CD4-positive, alpha-beta T cell treated with Interleukin-17A for 4 hours (primary cell): ENCODE data around the gene CEP43.
A peak's percentile ranks its signal among the peaks of the same experiment; 100 is the strongest.

Experiments used
- DNase-seq: peaks from one replicate; pipeline ENCODE4 v3.0.0-alpha.2; 2020; ENCODE audit warnings: mixed read lengths

CEP43 gene, protein sequence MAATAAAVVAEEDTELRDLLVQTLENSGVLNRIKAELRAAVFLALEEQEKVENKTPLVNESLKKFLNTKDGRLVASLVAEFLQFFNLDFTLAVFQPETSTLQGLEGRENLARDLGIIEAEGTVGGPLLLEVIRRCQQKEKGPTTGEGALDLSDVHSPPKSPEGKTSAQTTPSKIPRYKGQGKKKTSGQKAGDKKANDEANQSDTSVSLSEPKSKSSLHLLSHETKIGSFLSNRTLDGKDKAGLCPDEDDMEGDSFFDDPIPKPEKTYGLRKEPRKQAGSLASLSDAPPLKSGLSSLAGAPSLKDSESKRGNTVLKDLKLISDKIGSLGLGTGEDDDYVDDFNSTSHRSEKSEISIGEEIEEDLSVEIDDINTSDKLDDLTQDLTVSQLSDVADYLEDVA

DNA sequence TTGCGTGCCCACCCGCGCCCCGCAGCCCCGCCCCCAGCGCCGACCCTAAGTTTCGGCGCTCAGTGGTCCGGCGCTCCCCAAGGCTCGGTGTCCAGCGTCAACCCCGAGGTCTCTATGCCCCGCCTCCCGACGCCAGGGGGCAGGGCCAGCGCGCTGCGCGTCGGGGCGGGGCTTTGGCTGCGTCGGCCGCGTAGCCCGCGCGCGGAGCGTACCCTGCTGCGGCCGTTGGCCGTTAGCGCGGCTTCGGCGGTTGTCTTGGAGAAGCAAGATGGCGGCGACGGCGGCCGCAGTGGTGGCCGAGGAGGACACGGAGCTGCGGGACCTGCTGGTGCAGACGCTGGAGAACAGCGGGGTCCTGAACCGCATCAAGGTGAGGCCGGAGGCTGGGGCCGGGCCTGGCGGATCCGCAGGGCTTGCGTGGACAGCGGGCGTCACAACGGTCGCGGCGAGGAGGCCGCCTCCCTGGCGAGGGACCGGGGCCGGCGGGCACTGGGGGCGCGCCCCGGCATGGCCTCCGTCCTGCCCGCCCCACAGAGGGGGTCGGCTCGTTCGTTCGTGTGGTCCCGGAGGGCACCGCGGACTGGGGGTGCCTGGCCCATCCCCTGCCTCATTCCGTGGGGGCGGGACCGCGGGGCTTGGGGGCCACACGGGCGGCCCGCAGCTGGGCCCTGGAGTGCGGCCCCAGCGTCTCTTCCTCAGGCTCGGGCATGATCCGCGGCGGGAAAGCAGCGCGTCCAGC, at the start of gene CEP43:
Gene CEP43, plus strand, starts transcription at position 253 of the 739 bp plus-strand sequence. Its CDS starts 16 bp downstream, at position 269.
- peak; percentile 93 for DNase-seq

DNA sequence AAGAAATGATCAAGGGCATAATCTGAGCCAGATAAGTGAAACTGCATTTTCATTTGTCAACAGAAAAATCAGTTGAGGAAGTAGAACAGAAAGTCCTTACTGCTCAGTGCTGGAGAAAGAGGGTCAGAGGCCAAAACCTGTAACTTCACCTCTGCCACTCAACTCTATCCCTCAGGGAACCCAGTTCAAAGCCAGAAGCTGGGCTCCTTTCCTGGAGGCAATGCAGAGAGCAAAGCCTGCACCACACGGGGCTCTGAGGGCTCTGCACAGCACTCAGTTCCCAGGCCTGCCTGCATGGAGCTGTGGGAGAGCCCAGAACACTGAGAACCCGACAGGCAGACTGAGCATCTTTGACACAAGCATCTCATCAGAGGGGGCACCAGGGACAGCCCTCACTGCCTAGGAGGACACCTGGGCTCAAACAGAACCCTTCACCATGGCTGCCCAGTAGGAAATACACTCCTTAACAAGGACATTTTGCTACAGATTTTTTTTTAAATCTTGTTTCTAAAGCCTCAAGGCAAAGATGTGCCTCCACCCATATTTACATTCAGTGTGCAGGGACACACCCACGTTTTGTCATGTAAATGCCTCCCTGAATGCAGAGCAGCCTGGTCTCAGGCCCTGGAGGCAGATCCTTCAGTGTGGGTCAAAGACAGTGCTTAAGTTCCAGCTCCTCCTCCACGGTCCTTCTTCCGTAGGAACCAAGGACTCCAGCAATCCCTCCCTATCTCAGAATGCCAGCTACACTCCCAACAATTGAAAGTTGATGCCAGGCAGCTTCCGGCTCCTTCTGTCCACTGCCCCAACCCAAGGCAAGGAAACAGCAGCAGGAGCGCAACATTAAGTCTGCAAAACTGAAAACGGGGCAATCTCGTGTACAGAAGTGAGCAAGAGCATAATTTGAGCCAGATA, 49.4 kb upstream of the CEP43 start:
- DNase-seq, result peak; percentile 43

DNA sequence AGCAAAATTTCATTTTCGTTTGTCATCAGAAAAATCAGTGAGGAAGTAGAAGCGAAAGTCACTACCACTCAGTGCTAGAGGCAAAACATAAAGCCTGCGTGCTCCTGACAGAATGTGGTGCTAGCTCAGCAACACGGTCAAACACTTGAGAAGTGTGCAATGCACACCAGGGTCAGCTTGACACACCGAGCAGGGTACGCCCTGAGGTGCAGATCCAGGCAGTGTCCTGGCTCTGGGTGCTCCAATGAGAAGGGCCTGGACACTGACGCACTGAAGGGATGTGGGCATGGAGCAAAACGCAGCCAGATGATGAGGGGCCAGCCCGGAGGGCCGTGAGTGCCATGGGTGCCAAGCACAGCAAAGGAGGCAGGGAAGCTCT, 48.8 kb upstream of the CEP43 start:
- DNase-seq, result peak; percentile 42

DNA sequence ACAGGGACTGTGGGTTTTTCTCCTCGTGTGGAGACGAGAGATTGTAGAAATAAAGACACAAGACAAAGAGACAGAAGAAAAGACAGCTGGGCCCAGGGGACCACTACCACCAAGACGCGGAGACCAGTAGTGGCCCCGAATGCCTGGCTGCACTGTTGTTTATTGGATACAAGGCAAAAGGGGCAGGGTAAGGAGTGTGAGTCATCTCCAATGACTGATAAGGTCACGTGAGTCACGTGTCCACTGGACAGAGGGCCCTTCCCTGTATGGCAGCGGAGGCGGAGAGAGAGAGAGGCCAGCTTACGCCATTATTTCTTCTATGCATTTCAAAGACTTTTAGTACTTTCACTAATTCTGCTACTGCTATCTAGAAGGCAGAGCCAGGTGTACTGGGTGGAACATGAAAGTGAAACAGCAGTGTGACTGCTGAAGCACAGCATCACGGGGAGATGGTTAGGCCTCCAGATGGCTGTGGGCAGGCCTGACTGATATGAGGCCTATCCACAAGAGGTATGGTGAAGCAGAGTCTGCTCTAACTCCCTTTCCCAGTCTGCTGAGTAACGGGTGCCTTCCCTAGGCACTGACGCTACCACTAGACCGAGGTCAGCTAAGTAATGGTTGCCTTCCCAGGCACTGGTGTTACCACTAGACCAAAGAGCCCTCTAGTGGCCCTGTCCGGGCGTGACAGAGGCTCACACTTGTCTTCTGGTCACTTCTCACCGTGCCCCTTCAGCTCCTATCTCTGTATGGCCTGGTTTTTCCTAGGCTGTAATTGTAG, 48.1 kb upstream of the CEP43 start:
- peak; percentile 70 for DNase-seq

DNA sequence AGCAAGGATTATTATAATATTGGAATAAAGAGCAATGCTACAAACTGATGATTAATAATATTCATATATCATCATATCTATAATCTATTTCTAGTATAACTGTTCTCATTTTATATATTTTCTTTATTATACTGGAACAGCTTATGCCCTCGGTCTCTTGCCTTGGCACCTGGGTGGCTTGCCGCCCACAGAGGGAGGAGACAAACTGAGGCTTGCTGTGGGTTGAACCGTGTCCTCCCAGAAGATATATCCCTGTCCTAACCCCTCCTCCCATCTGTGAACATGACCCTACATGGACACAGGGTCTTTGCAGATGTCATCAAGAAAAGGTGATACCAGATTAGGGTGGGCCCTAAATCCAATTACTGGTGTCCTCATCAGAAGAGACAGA, 47.5 kb upstream of the CEP43 start:
- DNase-seq, result no peak

DNA sequence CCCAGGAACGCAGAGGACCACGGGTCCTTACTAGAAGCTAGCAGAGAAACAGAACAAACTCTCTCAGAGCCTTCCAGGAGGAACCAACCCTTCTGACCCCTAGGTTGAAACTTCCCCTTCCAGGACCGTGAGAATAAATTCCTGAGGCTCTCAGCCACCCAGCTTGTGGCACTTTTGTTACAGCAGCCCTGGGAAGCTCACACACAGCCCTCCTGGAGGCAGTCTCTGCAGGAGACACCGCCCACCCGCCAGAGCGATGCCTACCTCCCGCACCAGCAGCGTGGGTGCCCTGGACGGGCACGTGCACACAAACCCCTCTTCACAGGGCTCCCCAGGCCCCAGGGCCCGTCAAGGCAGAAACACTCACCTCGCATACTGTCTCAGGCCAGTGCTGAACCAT, 47.1 kb upstream of the CEP43 start:
- peak; percentile 31 for DNase-seq

DNA sequence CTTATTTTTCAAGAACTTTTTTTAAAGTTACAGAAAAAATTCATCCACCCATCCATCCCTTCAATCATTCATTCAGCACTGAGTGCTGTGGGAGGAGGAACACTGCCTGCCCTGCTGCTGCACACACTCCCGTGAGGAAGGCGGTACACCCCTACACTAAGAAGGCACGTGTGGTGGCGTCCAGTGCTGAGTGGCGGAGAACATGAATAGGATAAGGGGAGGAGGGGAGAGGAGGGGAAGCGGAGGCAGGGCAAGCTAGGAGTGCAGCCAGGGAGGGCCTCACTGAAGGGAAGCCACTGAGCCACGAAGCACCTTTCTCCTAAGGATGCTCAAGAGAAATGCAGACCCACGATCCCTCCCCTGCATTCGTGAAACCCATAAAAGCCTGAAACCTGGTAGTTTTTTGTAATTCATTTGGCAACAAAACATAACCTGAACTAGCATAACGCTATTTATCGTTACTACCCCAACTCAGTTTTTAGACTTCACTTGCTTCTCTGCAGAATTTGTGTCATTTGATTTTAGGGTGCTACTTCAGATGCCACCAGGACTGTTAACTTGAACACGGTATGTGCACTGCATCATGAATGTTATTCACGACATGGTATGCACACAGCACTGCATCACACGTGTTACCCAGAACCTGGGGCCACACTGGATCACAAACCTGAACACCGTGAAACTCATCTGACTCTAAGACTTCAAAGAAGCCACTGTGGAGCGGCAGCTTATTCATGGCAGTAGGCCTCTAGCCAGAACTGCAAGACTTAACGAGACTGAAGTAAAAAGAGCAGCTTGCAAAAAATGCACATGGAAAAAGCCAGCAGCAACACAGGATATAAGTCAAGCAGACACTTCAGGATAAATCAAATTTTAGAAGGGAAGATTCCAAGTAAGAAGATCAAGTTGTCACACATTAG, 46.4 kb upstream of the CEP43 start:
- peak; percentile 69 for DNase-seq

DNA sequence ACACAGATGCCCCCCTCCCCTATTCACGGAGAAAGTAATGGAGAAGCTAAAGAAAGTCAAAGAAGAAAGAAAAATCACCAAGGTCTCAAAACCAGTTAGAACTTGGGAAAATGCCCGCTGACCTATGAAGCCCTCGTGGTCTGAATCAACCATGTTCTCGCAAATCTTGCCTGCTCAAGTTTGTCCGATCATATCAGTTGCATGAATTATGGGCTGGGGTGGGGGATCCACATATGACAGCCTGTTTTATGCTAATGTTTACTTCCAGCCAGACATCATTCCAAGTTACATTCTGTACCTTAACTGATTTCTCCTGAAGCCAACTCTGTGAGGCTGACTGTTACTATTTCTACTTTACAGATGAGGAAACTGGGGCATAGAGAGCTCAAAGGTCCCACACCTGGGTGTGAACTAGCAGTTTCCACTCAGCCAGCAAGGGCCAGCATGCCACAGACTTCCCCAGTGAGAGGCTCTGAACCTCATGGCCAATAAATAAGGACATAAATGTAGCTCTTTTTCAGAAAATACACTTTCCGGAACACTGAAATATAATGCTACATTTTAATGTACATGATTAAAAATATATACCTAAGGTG, 45.0 kb upstream of the CEP43 start:
- no peak for DNase-seq

DNA sequence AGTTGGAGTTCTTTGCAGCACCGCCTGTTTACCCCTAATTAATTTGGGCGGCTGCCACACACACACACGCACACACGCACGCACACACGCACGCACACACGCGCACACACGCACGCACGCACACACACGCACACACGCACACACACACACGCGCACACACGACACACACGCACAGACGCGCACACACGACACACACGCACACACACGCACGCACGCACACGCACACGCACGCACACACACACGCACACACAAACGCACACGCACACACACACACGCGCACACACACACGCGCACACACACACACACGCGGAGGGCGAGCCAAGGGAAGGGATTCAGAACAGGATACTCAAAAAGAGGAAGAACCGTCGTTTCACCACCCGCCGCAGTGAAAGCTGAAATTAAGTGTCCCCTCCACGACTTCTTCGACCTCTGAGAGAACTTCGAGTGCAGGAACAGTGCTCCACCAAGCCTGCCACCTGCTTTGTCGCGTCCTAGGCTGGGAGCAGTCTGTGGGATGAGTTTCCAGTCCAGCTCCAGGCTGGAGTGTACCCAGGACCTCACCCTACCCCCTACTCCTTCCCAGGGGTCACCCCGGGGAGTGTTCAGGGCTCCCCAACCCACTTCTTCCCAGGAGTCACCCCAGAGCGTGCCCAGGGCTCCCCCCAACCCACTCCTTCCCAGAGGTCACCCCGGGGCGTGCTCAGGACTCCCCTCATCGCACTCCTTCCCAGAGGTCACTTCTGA, 43.9 kb upstream of the CEP43 start:
- DNase-seq, result peak; percentile 69

DNA sequence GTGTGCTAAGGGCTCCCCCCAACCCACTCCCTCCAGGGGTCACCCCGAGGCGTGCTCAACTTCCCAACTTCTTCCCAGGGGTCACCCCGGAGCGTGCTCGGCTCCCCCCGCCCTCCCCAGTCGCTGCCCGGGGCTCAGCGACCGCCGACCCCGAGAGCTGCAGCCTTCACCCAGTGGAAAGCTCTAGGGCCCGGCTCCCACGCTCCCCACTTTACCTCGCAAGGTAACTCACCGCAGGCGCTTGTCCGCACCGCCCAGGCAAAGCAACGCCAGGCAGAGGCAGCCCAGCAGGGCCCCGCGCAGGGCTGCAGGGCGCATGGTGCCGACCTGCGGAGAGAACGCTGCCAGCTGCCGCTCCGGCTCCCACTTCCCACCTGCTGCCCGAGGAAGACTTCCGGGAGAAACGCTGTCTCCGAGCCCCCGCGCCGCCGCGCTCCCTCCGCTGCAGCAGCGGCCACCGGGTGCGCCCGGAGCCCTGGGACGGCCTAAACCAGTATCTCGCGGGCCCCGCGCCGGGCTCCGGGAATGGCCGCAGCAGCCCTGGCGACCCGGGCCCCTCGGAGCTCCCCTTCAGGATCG, 43.2 kb upstream of the CEP43 start:
- DNase-seq, result peak; percentile 10

DNA sequence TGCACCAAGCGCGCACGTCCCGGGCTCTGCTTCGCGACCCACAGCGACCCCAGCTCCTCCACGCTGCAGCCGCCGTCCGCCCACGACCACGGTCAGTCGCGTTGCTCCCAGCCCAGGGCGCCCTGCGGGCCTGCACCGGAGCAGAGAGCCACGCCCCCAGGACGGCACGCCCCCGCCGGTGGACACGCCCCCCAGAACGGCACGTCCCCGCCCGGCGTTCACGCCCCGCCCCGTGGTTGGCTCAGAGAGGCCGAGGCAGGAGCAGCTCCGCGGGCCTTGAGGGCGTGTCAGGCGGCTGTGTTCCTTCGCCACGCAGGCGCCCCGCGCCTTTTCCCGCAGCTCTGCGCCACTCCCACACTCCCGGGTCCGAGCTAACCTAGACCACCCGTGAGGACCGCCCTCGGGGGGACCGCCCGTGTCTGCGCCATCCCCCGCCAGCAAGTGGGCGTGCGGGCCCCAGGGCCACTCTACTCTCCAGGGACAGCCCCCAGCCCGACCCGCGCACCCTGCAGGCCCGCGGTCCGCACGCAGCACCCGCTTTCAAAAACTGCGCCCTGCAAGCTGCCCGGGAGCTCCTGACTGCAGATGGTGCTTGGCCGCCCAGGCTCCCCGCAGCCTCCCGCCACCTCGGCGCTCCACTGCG, 42.6 kb upstream of the CEP43 start, which contains the start of gene RNASET2:
Gene RNASET2, minus strand, starts transcription at position 107 of the 643 bp plus-strand sequence. CDS start 368 bp downstream, outside the sequence.
- peak; percentile 100 for DNase-seq

DNA sequence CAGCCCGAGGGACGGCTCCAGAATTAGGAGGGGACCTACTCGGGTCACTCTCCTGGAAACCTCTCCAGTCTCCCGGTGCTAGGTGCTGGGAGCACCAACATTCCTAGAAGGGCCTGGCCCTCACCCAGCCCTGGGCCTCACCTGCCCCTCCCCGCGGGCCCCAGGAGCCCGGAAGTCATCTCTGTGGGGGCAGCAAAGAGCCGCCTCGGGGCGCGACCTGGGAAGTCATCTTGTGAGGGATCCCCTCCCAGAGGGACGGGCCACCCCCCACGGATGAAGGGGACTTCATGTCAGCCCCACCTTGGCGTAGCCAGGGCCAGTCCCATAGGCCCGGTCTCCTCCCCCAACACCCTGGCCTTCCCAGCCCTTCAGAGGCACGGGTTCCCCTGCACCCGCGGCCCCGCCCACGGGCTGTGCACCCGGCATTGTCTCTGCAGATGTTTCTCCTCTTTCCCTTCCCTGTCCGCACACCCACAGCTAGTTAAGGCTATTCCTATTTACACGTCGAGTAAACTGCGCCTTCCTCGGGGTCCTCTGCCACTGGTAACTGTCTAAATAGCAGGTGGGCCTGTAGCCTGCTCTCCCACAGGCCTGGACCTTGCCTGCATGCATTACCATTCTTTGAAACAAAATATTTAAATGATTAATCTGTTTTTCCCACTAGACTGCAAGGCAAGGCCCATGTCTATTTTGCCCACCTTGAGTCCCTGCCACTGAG, 42.0 kb upstream of the CEP43 start:
- DNase-seq, result peak; percentile 72

DNA sequence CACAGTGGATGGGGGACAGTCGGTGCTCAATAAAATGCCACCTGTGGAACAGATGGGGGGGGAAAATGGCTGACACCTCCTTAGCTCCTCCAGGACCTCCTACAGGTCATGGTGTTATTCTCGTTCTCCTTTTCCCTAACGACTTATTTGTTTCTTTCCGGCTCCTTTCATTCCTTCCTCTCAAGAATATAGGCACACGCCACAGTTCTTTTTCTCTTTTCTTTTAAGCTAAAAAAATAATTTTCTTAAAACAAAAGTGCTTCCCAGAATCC, 41.5 kb upstream of the CEP43 start:
- no peak for DNase-seq

DNA sequence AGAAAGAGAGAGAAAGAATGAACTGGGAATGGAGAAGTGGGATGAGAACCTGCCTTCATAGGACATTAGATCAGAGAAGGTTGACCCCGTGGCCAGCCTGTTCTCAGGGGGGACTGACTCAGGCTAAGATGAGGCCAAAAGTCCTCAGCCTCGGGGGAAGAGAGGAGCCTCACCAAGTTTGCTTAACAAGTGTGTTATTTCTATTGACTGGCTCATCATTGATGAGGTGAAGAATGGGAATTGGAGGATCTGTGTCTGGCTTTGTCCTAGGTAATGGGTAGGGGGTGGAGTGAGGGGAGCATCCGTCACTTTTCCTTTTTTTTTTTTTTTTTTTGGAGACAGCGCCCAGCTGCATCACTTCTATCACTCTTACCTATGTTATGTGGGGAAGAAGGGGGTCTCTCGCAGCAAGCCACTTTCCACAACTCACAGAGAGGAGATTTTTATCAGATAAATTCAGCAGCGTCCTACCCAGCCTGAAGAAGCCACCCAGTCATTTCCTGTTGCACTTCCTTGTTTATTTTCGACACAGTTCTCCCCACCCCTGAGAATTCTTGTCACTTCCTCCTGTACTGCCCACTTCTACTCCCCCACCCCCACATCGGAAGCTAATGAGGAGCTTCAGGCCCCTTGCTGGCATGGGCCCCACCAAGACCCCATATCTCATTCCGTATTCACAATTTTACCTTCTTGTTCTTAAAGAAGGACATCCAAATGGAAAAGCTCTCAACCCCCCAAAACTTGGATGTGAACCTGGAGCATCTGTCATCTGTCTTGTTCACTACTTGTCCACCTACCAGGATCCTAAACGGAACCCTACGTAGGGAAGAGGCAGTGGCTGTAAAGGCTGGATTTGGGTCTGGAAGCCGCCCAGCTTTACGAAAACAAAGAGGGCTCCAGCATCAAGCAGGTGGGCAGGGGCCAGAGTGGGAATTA, 40.0 kb upstream of the CEP43 start:
- peak; percentile 70 for DNase-seq

DNA sequence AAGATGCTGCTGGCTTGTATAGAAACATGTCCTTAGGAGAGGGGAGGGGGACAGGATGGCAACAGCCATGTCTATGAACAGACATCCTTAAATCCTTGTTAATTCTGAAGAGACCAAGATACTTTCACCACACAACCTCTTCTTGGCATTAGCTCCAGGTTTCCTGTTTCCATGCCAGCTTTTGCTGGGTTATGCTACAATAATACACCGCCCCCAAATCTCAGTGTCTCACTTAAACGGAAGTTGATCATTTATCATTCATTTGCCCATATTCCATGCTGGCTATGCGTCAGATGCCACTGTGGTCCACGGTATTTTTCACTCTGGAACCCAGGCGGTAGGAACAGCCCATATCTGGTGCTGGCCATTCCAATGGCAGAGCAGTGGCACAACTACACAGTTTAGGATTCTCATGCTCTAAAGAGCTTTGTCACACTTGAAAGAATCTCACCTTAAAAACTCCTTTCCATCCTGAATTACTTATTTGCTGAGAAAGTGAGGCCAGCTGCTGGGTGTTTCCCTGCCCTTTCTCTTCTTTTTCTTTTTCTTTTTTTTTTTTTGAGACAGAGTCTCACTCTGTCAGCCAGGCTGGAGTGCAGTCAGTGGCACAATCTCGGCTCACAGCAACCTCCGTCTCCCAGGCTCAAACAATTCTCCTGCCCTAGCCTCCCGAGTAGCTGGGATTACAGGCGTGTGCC, 39.1 kb upstream of the CEP43 start:
- DNase-seq, result peak; percentile 13

DNA sequence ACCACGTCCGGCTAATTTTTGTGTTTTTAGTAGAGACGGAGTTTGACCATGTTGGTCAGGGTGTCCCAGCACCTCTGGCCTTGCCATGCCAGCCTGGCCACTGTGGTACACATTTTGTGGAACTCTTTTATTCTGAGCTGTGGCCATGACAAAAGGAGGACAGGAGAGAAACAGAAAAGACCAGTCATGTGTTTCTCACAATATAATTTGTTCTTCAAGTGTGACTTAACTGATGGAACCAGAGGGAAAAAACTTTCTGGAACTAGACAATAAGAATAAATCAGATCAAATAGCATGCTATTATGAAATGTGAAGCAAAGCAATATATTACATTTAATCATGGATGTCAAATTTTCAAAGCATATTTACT, 38.6 kb upstream of the CEP43 start:
- no peak for DNase-seq

DNA sequence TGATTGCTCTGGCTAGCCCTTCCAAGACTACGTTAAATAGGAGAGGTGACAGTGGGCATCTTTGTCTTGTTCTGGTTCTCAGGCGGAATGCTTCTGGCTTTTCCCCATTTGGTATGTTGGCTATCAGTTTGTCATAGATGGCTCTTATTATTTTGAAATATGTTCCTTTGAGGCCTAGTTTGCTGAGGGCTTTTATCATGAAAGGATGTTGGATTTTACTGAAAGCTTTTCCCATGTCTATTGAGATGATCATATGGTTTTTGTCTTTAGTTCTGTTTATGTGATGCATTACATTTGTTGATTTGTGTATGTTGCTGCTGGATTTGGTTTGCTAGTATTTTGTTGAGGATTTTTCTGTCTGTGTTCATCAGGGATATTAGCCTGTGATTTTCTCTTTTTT, 32.9 kb upstream of the CEP43 start:
- no peak for DNase-seq
